ENCODE results near the gene IFT25. TPM values are rescaled to one million over a fixed set of nuclear protein-coding genes. Genes with fewer than 3 reads are reported as not detected.
"Not testable (repeated sequence)": the region's sequence is repeated elsewhere in the genome, so short reads cannot be mapped to it uniquely, and the experiment has no call there.

Gene IFT25
- polyA plus RNA-seq, 1 donor, result 36.0 TPM

DNA sequence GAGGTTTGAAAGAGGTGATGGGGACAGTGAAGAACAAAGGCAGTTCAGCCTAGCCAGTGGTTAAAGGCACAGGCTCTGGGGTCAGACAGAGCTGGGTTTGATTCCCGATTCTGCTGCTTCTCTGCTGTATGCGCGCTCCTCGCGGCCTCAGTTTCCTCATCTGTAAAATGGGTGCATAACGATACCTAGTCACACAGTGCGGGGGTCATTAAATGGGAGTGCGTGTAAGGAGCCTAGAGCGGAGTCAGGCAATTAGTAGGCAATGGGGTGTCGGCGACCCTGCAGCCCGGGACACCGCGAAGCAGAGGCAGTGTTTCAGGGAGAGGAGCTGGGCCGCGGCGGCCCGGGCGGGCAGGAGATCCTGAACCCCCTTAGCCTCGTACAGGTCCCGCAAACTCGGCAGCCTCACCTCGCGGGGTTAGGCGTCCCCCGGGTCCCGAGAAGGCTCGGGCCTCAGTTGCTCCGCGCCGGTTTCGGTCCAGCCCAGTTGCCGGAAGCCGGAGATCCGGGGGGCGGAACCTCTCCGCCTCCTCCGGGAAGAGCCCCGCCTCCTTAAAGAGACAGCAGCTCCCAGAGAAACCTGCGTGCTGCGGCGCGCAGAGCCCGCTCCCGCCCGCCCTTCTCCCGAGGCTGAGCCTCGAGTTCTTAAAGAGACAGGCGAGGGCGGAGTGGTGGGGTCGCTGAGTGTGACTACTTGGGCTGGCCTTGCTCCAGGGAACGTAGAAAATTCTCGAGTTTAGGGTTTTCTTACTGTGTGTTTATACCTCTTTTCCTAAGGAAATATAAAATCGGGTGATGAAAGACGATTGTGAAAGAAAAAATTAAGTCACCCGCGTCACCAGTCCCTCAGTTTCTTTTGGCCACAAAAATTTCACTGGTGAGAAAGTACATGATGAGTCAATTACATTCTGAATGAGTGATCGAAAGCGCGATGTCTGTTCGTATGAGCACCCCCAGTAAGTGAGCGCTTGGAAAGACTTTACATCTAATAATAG is 55.9 kb downstream of the IFT25 start, which contains the start of gene YIPF1:
Gene YIPF1, minus strand, starts transcription at position 494 of the 995 bp plus-strand sequence. CDS start 860 bp downstream, outside the sequence.
- WGBS (ENCODE audit: insufficient coverage, low lambda C conversion rate), result 14% methylated on average over 5 of the region's 62 CpGs

DNA sequence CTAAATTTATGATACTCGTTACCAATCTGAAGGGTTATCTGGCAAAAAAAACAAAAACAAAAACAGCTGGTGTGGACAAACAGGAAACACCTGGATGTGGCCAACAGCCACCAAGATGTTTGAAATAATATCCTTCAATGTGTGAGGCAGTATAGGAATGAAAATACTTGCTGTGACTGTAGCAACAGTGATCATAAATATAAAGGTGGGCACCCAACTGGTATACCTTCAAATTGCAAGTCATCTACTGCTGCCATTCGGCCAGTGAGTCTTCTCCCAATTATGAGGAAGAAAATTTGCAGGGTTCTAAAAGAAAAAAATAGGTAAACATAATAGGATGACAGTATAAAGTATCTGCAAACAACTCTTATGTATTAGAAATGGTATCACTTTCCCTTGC is 56.8 kb downstream of the IFT25 start:
- no peak overlapping the region for H3K4me3 ChIP-seq (ENCODE audit: low read length)
- H3K27ac ChIP-seq (ENCODE audit: low read length), result no peak overlapping the region

More for the DNA sequence above, 55.9 kb downstream of the IFT25 start, which contains the start of gene YIPF1:
- Histone ChIP-seq H3K4me1 (ENCODE audit: control insufficient read depth, insufficient read depth, low read length) (peaks cover 18% of the 10 kb centered on the region), H3K4me3 (ENCODE audit: low read length) (peak within 1 kb of the TSS; percentile 92), H3K27me3 (ENCODE audit: control insufficient read depth, insufficient read depth, low read length) (no peaks in the 10 kb centered on the region), H3K27ac (ENCODE audit: low read length) (peak within 1 kb of the TSS; percentile 42), H3K9me3 (ENCODE audit: control insufficient read depth, low read depth, low read length) (no peaks in the 10 kb centered on the region), H3K36me3 (ENCODE audit: control insufficient read depth, insufficient read depth, low read length) (peaks cover 3% of the 10 kb centered on the region)
- DNase-seq, result peak; percentile 90 to 92

DNA sequence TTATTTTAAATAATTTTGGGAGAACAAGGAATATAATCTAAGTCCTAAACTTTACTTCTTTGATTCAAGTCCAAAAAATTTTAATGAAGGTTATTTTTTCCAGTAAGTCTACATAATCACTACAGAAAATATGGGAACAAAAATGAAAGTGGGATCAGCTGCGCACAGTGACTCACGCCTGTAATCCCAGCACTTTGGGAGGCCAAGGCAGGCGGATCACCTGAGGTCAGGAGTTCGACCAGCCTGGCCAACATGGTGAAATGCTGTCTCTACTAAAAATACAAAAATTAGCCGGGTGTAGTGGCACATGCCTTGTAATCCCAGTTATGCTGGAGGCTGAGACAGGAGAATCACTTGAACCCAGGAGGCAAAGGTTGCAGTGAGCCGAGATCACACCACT is 61.9 kb downstream of the IFT25 start:
- not testable (repeated sequence) for H3K4me3 ChIP-seq (ENCODE audit: low read length); H3K9me3 ChIP-seq (ENCODE audit: control insufficient read depth, low read depth, low read length); H3K4me1 ChIP-seq (ENCODE audit: control insufficient read depth, insufficient read depth, low read length); DNase-seq; H3K27me3 ChIP-seq (ENCODE audit: control insufficient read depth, insufficient read depth, low read length); H3K27ac ChIP-seq (ENCODE audit: low read length)
- peaks cover 14% of the 10 kb centered on the region for H3K36me3 ChIP-seq (ENCODE audit: control insufficient read depth, insufficient read depth, low read length)
- no CpG with 5 or more reads among the region's 6 CpGs for WGBS (ENCODE audit: insufficient coverage, low lambda C conversion rate)

More for the DNA sequence above, 56.8 kb downstream of the IFT25 start:
- no peaks in the 10 kb centered on the region for H3K27me3 ChIP-seq (ENCODE audit: control insufficient read depth, insufficient read depth, low read length)
- no CpG with 5 or more reads among the region's 2 CpGs for WGBS (ENCODE audit: insufficient coverage, low lambda C conversion rate)
- H3K36me3 ChIP-seq (ENCODE audit: control insufficient read depth, insufficient read depth, low read length), result peaks cover 3% of the 10 kb centered on the region
- no peaks in the 10 kb centered on the region for H3K9me3 ChIP-seq (ENCODE audit: control insufficient read depth, low read depth, low read length)
- no peak for DNase-seq
- H3K4me1 ChIP-seq (ENCODE audit: control insufficient read depth, insufficient read depth, low read length), result peaks cover 12% of the 10 kb centered on the region

DNA sequence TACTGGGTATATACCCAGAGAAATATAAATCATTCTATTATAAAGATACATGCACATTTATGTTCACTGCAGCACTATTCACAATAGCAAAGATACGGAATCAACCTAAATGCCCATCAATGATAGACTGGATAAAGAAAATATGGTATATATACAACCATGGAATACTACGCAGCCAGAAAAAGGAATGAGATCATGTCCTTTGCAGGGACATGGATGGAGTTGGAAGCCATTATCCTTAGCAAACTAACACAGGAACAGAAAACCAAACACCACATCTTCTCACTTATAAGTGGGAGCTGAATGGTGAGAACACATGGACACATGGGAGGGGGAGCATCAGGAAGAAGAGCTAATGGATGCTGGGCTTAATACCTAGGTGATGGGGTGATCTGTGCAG is 63.6 kb downstream of the IFT25 start:
- H3K9me3 ChIP-seq (ENCODE audit: control insufficient read depth, low read depth, low read length); DNase-seq; H3K27ac ChIP-seq (ENCODE audit: low read length); H3K4me1 ChIP-seq (ENCODE audit: control insufficient read depth, insufficient read depth, low read length); H3K4me3 ChIP-seq (ENCODE audit: low read length); H3K27me3 ChIP-seq (ENCODE audit: control insufficient read depth, insufficient read depth, low read length): not testable (repeated sequence)
- 100% methylated on average over 1 of the region's 2 CpGs for WGBS (ENCODE audit: insufficient coverage, low lambda C conversion rate)
- peaks cover 27% of the 10 kb centered on the region for H3K36me3 ChIP-seq (ENCODE audit: control insufficient read depth, insufficient read depth, low read length)

DNA sequence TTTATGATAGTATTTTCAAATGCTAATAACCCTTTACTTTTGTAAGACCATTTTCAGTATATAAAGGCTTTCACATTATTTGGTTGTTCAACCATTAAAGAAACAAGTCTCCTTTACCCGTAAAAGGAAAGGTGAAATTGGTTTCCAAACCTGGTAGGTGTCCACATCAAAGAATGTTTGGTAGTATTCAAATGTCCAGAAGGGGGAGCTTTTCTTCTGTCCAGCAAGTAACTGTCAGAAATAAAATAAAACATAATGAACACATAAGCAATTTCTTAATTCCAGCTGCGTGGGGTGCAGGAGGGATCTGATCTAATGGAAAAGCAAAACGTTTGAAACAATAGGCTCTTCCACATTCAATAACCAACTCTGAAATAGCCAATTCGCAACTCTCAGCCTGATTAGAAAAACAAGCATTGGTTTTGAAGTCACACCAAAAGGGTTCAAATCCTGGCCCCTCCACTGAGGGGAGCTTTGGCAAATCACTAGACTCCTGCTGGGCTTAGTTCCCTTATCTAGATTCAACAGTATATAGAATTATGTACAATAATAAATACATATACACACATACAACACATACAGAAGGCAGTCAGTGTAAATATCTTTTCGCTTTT is 66.9 kb downstream of the IFT25 start:
- 100% methylated on average over 1 of the region's 5 CpGs for WGBS (ENCODE audit: insufficient coverage, low lambda C conversion rate)
- Histone ChIP-seq H3K36me3 (ENCODE audit: control insufficient read depth, insufficient read depth, low read length) (peaks cover 38% of the 10 kb centered on the region), H3K27ac (ENCODE audit: low read length) (no peak overlapping the region), H3K27me3 (ENCODE audit: control insufficient read depth, insufficient read depth, low read length) (no peaks in the 10 kb centered on the region), H3K4me1 (ENCODE audit: control insufficient read depth, insufficient read depth, low read length) (no peaks in the 10 kb centered on the region), H3K9me3 (ENCODE audit: control insufficient read depth, low read depth, low read length) (no peaks in the 10 kb centered on the region), H3K4me3 (ENCODE audit: low read length) (no peak overlapping the region)
- DNase-seq, result peak in 1 of 2 donors; percentile 29

DNA sequence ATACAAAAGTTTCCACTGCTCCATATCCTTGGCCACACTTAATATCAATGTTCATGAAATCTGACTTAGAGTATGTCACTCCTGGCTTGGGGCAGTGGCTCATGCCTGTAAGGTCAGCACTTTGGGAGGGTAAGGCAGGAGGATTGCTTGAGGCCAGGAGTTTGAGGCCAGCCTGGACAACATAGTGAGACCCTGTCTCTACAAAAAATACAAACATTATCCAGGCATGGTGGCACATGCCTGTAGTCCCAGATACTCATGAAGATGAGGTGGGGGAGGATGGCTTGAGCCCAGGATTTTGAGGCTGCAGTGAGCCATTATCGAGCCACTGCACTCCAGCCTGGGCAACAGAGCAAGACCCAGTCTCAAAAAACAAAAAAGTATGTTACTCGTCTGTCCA is 70.3 kb downstream of the IFT25 start:
- not testable (repeated sequence) for H3K27me3 ChIP-seq (ENCODE audit: control insufficient read depth, insufficient read depth, low read length); H3K4me1 ChIP-seq (ENCODE audit: control insufficient read depth, insufficient read depth, low read length); DNase-seq; H3K27ac ChIP-seq (ENCODE audit: low read length); H3K4me3 ChIP-seq (ENCODE audit: low read length); H3K9me3 ChIP-seq (ENCODE audit: control insufficient read depth, low read depth, low read length)
- peaks cover 46% of the 10 kb centered on the region for H3K36me3 ChIP-seq (ENCODE audit: control insufficient read depth, insufficient read depth, low read length)
- WGBS (ENCODE audit: insufficient coverage, low lambda C conversion rate), result no CpG with 5 or more reads among the region's 2 CpGs

DNA sequence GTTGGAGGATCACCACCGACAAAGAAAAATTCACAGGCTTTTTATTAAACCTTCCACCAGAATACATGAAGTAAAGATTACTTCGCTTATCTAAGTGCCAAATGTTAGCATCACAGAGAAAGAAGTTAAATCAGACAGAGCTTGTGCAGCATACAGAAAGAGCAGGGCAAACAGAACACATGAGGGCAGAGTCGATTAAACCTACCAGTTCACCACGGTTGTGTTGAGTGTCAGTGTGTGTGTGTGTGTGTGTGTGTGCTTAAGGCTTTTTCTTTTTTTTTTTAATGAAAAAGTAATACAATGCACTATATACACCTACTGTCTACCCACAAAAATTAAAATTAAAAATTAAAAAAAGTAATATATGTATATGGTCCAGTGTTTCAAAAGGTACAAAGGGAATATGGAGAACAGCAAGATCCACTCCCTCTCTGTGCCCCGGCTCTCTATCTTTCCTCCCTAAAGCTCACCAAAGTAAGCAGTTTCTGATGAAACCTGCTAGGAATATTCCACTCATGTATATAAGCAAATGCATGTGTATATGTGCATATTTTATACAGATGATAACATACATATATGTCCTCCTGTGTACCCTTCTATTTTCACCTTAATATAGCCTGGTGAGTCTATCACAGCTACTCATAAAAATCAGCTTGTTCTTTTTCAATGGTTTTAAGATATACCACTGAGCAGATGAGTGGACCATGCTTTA is 73.6 kb downstream of the IFT25 start:
- DNase-seq, result no peak
- Histone ChIP-seq H3K27me3 (ENCODE audit: control insufficient read depth, insufficient read depth, low read length) (no peaks in the 10 kb centered on the region), H3K36me3 (ENCODE audit: control insufficient read depth, insufficient read depth, low read length) (peaks cover 32% of the 10 kb centered on the region), H3K9me3 (ENCODE audit: control insufficient read depth, low read depth, low read length) (no peaks in the 10 kb centered on the region), H3K27ac (ENCODE audit: low read length) (no peak overlapping the region), H3K4me3 (ENCODE audit: low read length) (no peak overlapping the region), H3K4me1 (ENCODE audit: control insufficient read depth, insufficient read depth, low read length) (no peaks in the 10 kb centered on the region)
- 11% methylated on average over 1 of the region's 5 CpGs for WGBS (ENCODE audit: insufficient coverage, low lambda C conversion rate)

Other genes with a start within 250 kb of the IFT25 start
- 0.58 TPM for gene GLIS1, start 206.5 kb downstream of the IFT25 start, polyA plus RNA-seq
- gene NDC1, start 107.4 kb downstream of the IFT25 start, polyA plus RNA-seq, result 16.7 TPM
- gene YIPF1, start 55.9 kb downstream of the IFT25 start, polyA plus RNA-seq, result 25.0 TPM
- gene DIO1, start 51.5 kb downstream of the IFT25 start, polyA plus RNA-seq, result 0.58 TPM
- 33.5 TPM for gene LRRC42, start 651 bp upstream of the IFT25 start, polyA plus RNA-seq
- gene LDLRAD1, start 72.5 kb upstream of the IFT25 start, polyA plus RNA-seq, result 0.51 TPM
- 373 TPM for gene TMEM59, start 107.5 kb upstream of the IFT25 start, polyA plus RNA-seq
- 5.6 TPM for gene TCEANC2, start 107.9 kb upstream of the IFT25 start, polyA plus RNA-seq
- not detected for gene CDCP2, start 207.3 kb upstream of the IFT25 start, polyA plus RNA-seq